HepG2 (cell line): ENCODE results near the gene ABCG1. TPM values are rescaled to one million over a fixed set of nuclear protein-coding genes. Genes with fewer than 3 reads are reported as not detected.

ENCODE experiments used
- ATAC-seq: fragments of 200-7000 bp; cut with Tn5 transposase; 3 replicates; pipeline ENCODE4 v1.9.1; 2020; ENCODE audit warnings: mild to moderate bottlenecking, moderate library complexity
- BruUV-seq: library from RNA; stranded (reverse); fragments of 400-500 nt; replicated peaks from 2 replicates; lab custom pipeline; 2021; lab: Mats Ljungman, UMichigan
- CTCF ChIA-PET: fragments of 300-600 bp; formaldehyde crosslinking; extraction: SDS; loops from one replicate; lab custom pipeline; 2021; ENCODE audit warnings: low total read pairs, inconsistent platforms, low intra/inter-chr PET ratio; lab: Yijun Ruan, JAX
- POLR2A ChIA-PET: fragments of 350-600 bp; sonication (Branson Sonifier 250); formaldehyde crosslinking; loops from one replicate; lab custom pipeline; 2020; ENCODE audit warnings: antibody characterized with exemption, inconsistent platforms; lab: Yijun Ruan, JAX
- DNase-seq: peaks from one replicate; pipeline ENCODE4 v3.0.0-alpha.2; 2015; ENCODE audit warnings: low spot score
- FAIRE-seq: peaks from 3 replicates; lab custom pipeline; 2011; peaks lifted over from hg19 to GRCh38; lab: Jason Lieb, UNC
- H2AFZ ChIP-seq: one replicate; pipeline ENCODE4 v1.6.1; 2011; ENCODE audit warnings: low read length, inconsistent platforms
- H3K27ac ChIP-seq: fragments of 300-600 bp; 3 replicates; pipeline ENCODE4 v1.8.0; 2011; ENCODE audit warnings: mixed run types, mild to moderate bottlenecking, mixed read lengths, low read length, inconsistent platforms; ENCODE audit not compliant: insufficient read depth; ENCODE audit errors: extremely low read length
- H3K27me3 ChIP-seq, 2 experiments: fragments of 200-600 bp in 1 of 2; 2 replicates in 1 of 2; 3 replicates in 1 of 2; pipeline versions ENCODE4 v1.6.0 to v1.8.0; 2011; ENCODE audit warnings: low read length in 2 of 2, mild to moderate bottlenecking in 2 of 2, moderate library complexity in 2 of 2, inconsistent platforms in 1 of 2; ENCODE audit not compliant: insufficient read depth in 2 of 2, control insufficient read depth in 1 of 2
- H3K36me3 ChIP-seq, 2 experiments: fragments of 200-600 bp in 1 of 2; replicated peaks in 1 of 2; 2 replicates in 1 of 2; 3 replicates in 1 of 2; pipeline versions ENCODE4 v1.5.1 to v1.8.0; 2011; ENCODE audit warnings: low read length in 2 of 2, inconsistent platforms in 1 of 2; ENCODE audit not compliant: insufficient read depth in 2 of 2, control insufficient read depth in 1 of 2
- H3K4me1 ChIP-seq: 2 replicates; pipeline ENCODE4 v1.5.1; 2012; ENCODE audit warnings: low read length, inconsistent platforms; ENCODE audit not compliant: insufficient read depth
- H3K4me2 ChIP-seq: 2 replicates; pipeline ENCODE4 v1.6.0; 2011; ENCODE audit warnings: low read depth, low read length, inconsistent platforms
- H3K4me3 ChIP-seq, 3 experiments: fragments of 200-600 bp in 1 of 3; sonication (generic), shearing (Covaris generic) in 1 of 3; replicated peaks in 1 of 3; 2 replicates each; pipeline ENCODE4 v1.5.1; 2011 to 2016; ENCODE audit warnings: low read length in 3 of 3, inconsistent platforms in 2 of 3, low read depth in 2 of 3, mild to moderate bottlenecking in 2 of 3, control low read depth in 1 of 3, mixed read lengths in 1 of 3; ENCODE audit not compliant: insufficient read depth in 1 of 3
- H3K79me2 ChIP-seq: one replicate; pipeline ENCODE4 v1.6.1; 2011; ENCODE audit warnings: low read length, inconsistent platforms; ENCODE audit not compliant: insufficient read depth
- H3K9ac ChIP-seq: 2 replicates; pipeline ENCODE4 v1.6.0; 2011; ENCODE audit warnings: mild to moderate bottlenecking, low read depth, low read length, inconsistent platforms; ENCODE audit not compliant: insufficient read depth
- H3K9me3 ChIP-seq: 2 replicates; pipeline ENCODE4 v1.5.1; 2012; ENCODE audit warnings: mild to moderate bottlenecking, low read length
- H4K20me1 ChIP-seq: 2 replicates; pipeline ENCODE4 v1.6.0; 2011; ENCODE audit warnings: inconsistent platforms, mild to moderate bottlenecking, low read length, moderate library complexity; ENCODE audit not compliant: insufficient read depth
- DR1 ChIP-seq: sonication (generic); formaldehyde crosslinking; IDR thresholded peaks from 2 replicates; pipeline ENCODE4 v1.8.0; 2021; ENCODE audit warnings: mild to moderate bottlenecking, missing genetic modification reagents, inconsistent platforms
- MAFF ChIP-seq: IDR thresholded peaks from 2 replicates; pipeline ENCODE4 v1.6.1; 2011; ENCODE audit warnings: low read depth, low read length, improper control_type of control experiment
- MAFK ChIP-seq, 2 experiments: IDR thresholded peaks in 1 of 2; conservative IDR thresholded peaks in 1 of 2; 2 replicates each; pipeline ENCODE4 v1.6.1; 2011; ENCODE audit warnings: improper control_type of control experiment in 2 of 2, low read length in 2 of 2
- MLLT10 ChIP-seq: sonication (generic); formaldehyde crosslinking; IDR thresholded peaks from 2 replicates; pipeline ENCODE4 v1.4.0; 2020; ENCODE audit warnings: missing genetic modification reagents
- SMAD1 ChIP-seq: sonication (generic); formaldehyde crosslinking; IDR thresholded peaks from 2 replicates; pipeline ENCODE4 v1.4.0; 2020; ENCODE audit warnings: missing genetic modification reagents, low read depth, mild to moderate bottlenecking, borderline replicate concordance
- SOX5 ChIP-seq: IDR thresholded peaks from 2 replicates; pipeline ENCODE4 v1.6.1; 2016; ENCODE audit warnings: borderline replicate concordance
- ZNF143 ChIP-seq: sonication (generic); formaldehyde crosslinking; IDR thresholded peaks from 2 replicates; pipeline ENCODE4 v1.4.0; 2020; ENCODE audit warnings: missing genetic modification reagents
- ZNF318 ChIP-seq: sonication (generic); formaldehyde crosslinking; IDR thresholded peaks from 2 replicates; pipeline ENCODE4 v1.4.0; 2020; ENCODE audit warnings: mild to moderate bottlenecking, missing genetic modification reagents
- ZNF567 ChIP-seq: sonication (generic); formaldehyde crosslinking; IDR thresholded peaks from 2 replicates; pipeline ENCODE4 v1.8.1; 2023; ENCODE audit warnings: mild to moderate bottlenecking, missing genetic modification reagents, borderline replicate concordance
- WGBS: methylation state at CpG from one replicate; pipeline ENCODE4 v1.1.6; 2017; ENCODE audit warnings: low lambda C conversion rate; 5-methylcytosine and 5-hydroxymethylcytosine counted together
- in situ Hi-C: cut with HindIII; loops from 2 replicates; pipeline ENCODE4 v1.10.0; 2017; ENCODE audit warnings: low pct_unique_long_range_greater_than_20kb; ENCODE audit not compliant: extremely low pct_ligation_motif_present
- intact Hi-C: fragments of 100-400 bp; cut with micrococcal nuclease; formaldehyde crosslinking; loops from one replicate; pipeline ENCODE4 v1.10.0; 2022; ENCODE audit not compliant: unreplicated experiment
- polyA plus RNA-seq, 8 experiments: library from polyadenylated mRNA; depleted of rRNA in 3 of 8; stranded (reverse) in 7 of 8; unstranded in 1 of 8; fragments of >200 nt; fragmentation: Illumina TruSeq in 4 of 8; extraction: Trizol in 4 of 8; gene quantifications; 2 replicates each; pipeline versions ENCODE4 v1.2.1 to v1.2.3, GENCODE V29; 2011 to 2016; ENCODE audit warnings: low read depth in 4 of 8, missing spikeins in 1 of 8, mixed read lengths in 1 of 8; ENCODE audit not compliant: insufficient read depth in 1 of 8
- total RNA-seq, 5 experiments: library from RNA; depleted of rRNA; stranded (reverse); fragments of >200 nt; fragmentation: Illumina TruSeq; extraction: Trizol; gene quantifications; 2 replicates each; pipeline ENCODE4 v1.2.3, GENCODE V29; 2016; ENCODE audit warnings: low read depth in 1 of 5

The ABCG1 gene
- total and polyA plus RNA-seq, 2 of the 13 experiments (the other 11 are each of a cell fraction or from before 2014, with no cell fraction given): 0.04 TPM; not detected in 1

GRCh38 chr21:42250422-42251403, 31.8 kb downstream of the ABCG1 start:
- CTCF ChIA-PET: no interaction called here
- no peaks in the 10 kb centered on the region for H4K20me1 ChIP-seq
- DNase-seq: no peak

More at GRCh38 chr21:42250422-42251403, 31.8 kb downstream of the ABCG1 start:
- Histone ChIP-seq H3K4me1 (no peaks in the 10 kb centered on the region), H3K4me3 (no peak overlapping the region), H3K9me3 (no peaks in the 10 kb centered on the region), H2AFZ (no peak overlapping the region), H3K9ac (no peak overlapping the region), H3K4me2 (no peak overlapping the region), H3K27me3 (peaks cover 3 to 24% of the 10 kb centered on the region in 2 experiments; a peak in 4 of 5 replicates), H3K27ac (no peak overlapping the region), H3K79me2 (no peaks in the 10 kb centered on the region), H3K36me3 (no peaks in the 10 kb centered on the region)
- POLR2A ChIA-PET: no interaction called here
- FAIRE-seq (no peak), ATAC-seq (no peak)
- intact Hi-C loops: no loop called here
- WGBS: 49% methylated on average over 10 of the region's 19 CpGs
- BruUV-seq: no TSS peak
- in situ Hi-C loops: no loop called here
- no peak for TF ChIP-seq DR1 (CRISPR knock-in tag)
- TF ChIP-seq ZNF567 (CRISPR knock-in tag): no peak
- no peak for TF ChIP-seq ZNF143 (CRISPR knock-in tag)
- TF ChIP-seq MAFF: peak; percentile 93
- no peak for TF ChIP-seq ZNF318 (CRISPR knock-in tag)
- peak; percentile 94 to 96 for TF ChIP-seq MAFK (conservative IDR thresholded peaks at IDR 0.05 in 1 of 2, IDR thresholded peaks at IDR 0.05 in 1 of 2; ENCODE audit: low read length in 2 of 2)
- TF ChIP-seq SMAD1 (CRISPR knock-in tag): no peak
- no peak for TF ChIP-seq SOX5 (CRISPR knock-in tag)
- no peak for TF ChIP-seq MLLT10 (CRISPR knock-in tag)
